WTC11 (cell line): ENCODE results near the gene MRPS27.

Experiments used
- CREB1 ChIP-seq: sonication (generic); formaldehyde crosslinking; IDR thresholded peaks from 2 replicates; pipeline ENCODE4 v1.8.0; 2023; ENCODE audit warnings: mild to moderate bottlenecking, missing genetic modification reagents
- NR1H2 ChIP-seq: sonication (generic); formaldehyde crosslinking; IDR thresholded peaks from 2 replicates; pipeline ENCODE4 v1.9.0; 2021; ENCODE audit warnings: mild to moderate bottlenecking, moderate library complexity, missing genetic modification reagents
- TEAD4 ChIP-seq: sonication (generic); formaldehyde crosslinking; IDR thresholded peaks from 2 replicates; pipeline ENCODE4 v1.8.0; 2022; ENCODE audit warnings: mild to moderate bottlenecking, missing genetic modification reagents
- ZNF121 ChIP-seq: sonication (generic); formaldehyde crosslinking; IDR thresholded peaks from 2 replicates; pipeline ENCODE4 v1.8.0; 2023; ENCODE audit warnings: missing genetic modification reagents
- TF ChIP-seq, protein P1 (sequence below): sonication (generic); formaldehyde crosslinking; IDR thresholded peaks from 2 replicates; pipeline ENCODE4 v1.8.0; 2022; ENCODE audit warnings: mild to moderate bottlenecking, missing genetic modification reagents
- TF ChIP-seq, protein P2 (sequence below): fragments of 200-600 bp; IDR thresholded peaks from 2 replicates; pipeline ENCODE4 v1.8.0; 2022; ENCODE audit warnings: antibody characterized with exemption
- TF ChIP-seq, protein P3 (sequence below): sonication (generic); formaldehyde crosslinking; IDR thresholded peaks from 2 replicates; pipeline ENCODE4 v1.8.1; 2023; ENCODE audit warnings: mild to moderate bottlenecking, missing genetic modification reagents, moderate library complexity
- TF ChIP-seq, protein P4 (sequence below): sonication (generic); formaldehyde crosslinking; IDR thresholded peaks from 2 replicates; pipeline ENCODE4 v1.8.1; 2023; ENCODE audit warnings: mild to moderate bottlenecking, missing genetic modification reagents

DNA sequence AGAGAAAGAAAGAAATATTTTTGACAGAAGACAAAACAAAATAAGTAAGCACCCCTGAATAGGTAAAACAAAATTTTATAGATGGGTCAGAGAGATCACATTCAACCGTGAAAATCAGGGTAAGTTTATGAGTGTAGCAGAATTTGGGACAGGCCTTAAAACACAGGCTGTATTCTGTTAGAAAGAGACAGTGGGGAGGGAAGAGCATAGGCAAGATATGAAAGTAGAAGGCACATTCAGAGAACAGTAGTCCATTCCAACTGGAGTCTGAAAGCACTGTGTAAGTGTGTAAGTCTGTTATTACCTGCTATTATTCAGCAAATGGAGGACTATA lies 38.6 kb downstream of the MRPS27 start:
- TF ChIP-seq, protein P1, sequence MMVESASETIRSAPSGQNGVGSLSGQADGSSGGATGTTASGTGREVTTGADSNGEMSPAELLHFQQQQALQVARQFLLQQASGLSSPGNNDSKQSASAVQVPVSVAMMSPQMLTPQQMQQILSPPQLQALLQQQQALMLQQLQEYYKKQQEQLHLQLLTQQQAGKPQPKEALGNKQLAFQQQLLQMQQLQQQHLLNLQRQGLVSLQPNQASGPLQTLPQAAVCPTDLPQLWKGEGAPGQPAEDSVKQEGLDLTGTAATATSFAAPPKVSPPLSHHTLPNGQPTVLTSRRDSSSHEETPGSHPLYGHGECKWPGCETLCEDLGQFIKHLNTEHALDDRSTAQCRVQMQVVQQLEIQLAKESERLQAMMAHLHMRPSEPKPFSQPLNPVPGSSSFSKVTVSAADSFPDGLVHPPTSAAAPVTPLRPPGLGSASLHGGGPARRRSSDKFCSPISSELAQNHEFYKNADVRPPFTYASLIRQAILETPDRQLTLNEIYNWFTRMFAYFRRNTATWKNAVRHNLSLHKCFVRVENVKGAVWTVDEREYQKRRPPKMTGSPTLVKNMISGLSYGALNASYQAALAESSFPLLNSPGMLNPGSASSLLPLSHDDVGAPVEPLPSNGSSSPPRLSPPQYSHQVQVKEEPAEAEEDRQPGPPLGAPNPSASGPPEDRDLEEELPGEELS = no peak
- TF ChIP-seq, protein P2, sequence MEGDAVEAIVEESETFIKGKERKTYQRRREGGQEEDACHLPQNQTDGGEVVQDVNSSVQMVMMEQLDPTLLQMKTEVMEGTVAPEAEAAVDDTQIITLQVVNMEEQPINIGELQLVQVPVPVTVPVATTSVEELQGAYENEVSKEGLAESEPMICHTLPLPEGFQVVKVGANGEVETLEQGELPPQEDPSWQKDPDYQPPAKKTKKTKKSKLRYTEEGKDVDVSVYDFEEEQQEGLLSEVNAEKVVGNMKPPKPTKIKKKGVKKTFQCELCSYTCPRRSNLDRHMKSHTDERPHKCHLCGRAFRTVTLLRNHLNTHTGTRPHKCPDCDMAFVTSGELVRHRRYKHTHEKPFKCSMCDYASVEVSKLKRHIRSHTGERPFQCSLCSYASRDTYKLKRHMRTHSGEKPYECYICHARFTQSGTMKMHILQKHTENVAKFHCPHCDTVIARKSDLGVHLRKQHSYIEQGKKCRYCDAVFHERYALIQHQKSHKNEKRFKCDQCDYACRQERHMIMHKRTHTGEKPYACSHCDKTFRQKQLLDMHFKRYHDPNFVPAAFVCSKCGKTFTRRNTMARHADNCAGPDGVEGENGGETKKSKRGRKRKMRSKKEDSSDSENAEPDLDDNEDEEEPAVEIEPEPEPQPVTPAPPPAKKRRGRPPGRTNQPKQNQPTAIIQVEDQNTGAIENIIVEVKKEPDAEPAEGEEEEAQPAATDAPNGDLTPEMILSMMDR = no peak
- TF ChIP-seq, protein P3, sequence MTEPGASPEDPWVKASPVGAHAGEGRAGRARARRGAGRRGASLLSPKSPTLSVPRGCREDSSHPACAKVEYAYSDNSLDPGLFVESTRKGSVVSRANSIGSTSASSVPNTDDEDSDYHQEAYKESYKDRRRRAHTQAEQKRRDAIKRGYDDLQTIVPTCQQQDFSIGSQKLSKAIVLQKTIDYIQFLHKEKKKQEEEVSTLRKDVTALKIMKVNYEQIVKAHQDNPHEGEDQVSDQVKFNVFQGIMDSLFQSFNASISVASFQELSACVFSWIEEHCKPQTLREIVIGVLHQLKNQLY (CRISPR knock-in tag) = no peak
- TF ChIP-seq, protein P4, sequence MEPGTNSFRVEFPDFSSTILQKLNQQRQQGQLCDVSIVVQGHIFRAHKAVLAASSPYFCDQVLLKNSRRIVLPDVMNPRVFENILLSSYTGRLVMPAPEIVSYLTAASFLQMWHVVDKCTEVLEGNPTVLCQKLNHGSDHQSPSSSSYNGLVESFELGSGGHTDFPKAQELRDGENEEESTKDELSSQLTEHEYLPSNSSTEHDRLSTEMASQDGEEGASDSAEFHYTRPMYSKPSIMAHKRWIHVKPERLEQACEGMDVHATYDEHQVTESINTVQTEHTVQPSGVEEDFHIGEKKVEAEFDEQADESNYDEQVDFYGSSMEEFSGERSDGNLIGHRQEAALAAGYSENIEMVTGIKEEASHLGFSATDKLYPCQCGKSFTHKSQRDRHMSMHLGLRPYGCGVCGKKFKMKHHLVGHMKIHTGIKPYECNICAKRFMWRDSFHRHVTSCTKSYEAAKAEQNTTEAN (CRISPR knock-in tag) = no peak
- TF ChIP-seq ZNF121 (CRISPR knock-in tag) (no peak), CREB1 (CRISPR knock-in tag) (no peak), NR1H2 (CRISPR knock-in tag) (no peak), TEAD4 (CRISPR knock-in tag) (no peak)
